ENCODE measurements around the gene KCNH2.
"Not testable (repeated sequence)": the region's sequence is repeated elsewhere in the genome, so short reads cannot be mapped to it uniquely, and the experiment has no call there.

The KCNH2 gene, protein sequence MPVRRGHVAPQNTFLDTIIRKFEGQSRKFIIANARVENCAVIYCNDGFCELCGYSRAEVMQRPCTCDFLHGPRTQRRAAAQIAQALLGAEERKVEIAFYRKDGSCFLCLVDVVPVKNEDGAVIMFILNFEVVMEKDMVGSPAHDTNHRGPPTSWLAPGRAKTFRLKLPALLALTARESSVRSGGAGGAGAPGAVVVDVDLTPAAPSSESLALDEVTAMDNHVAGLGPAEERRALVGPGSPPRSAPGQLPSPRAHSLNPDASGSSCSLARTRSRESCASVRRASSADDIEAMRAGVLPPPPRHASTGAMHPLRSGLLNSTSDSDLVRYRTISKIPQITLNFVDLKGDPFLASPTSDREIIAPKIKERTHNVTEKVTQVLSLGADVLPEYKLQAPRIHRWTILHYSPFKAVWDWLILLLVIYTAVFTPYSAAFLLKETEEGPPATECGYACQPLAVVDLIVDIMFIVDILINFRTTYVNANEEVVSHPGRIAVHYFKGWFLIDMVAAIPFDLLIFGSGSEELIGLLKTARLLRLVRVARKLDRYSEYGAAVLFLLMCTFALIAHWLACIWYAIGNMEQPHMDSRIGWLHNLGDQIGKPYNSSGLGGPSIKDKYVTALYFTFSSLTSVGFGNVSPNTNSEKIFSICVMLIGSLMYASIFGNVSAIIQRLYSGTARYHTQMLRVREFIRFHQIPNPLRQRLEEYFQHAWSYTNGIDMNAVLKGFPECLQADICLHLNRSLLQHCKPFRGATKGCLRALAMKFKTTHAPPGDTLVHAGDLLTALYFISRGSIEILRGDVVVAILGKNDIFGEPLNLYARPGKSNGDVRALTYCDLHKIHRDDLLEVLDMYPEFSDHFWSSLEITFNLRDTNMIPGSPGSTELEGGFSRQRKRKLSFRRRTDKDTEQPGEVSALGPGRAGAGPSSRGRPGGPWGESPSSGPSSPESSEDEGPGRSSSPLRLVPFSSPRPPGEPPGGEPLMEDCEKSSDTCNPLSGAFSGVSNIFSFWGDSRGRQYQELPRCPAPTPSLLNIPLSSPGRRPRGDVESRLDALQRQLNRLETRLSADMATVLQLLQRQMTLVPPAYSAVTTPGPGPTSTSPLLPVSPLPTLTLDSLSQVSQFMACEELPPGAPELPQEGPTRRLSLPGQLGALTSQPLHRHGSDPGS

DNA sequence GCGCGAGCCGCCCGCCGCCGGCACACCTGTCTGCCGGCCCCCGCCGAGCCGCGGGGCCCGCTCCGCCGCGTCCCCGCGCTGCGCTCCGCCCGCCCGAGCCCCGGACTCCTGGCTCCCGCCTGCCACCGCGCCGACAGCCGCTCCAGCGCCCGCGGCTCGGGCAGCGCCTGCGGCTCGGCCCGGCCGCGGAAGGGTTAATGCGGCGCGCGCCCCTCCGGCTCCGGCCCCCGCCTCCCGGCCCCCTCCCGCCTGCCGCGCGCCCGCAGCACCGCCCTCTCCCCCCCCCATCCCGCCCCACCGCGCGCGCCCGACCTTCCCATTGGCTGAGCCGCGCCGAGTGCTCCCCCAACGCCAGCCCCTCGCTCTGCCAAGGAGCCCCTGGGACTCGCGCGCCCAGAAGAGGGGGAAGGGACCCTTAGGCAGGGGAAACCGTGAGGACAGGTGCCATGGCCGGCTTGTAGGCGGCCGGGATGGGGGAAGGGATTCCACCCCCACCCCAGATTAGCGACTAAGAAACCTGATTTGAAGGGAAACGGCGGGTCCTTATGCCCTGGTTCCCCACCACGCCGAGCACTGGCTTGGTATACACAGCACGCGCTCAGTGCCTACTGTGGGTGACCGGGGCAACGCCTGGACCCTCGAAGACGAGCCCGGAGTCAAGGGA lies at the start of gene KCNH2:
TSS of gene KCNH2 (minus strand) at position 196 of the 664 bp plus-strand sequence. CDS start 408 bp downstream, outside the sequence.
- FAIRE-seq: no peak

DNA sequence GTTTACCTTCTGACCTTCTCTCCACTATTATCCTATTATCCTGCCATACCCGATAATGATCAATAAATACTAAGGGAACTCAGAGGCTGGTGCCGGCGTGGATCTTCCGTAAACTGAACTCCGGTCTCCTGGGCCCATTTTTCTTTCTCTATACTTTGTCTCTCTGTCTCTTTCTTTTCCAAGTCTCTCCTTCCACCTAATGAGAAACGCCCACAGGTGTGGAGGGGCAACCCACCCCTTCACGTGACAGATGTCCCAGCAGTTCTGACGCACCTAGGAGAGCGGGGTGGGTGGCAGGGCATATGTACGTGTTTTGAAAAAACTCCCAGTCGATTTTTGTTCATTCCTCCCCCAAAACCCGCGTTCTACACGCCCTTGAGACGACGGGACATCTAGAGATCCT lies 49.6 kb upstream of the KCNH2 start:
- not testable (repeated sequence) for FAIRE-seq

DNA sequence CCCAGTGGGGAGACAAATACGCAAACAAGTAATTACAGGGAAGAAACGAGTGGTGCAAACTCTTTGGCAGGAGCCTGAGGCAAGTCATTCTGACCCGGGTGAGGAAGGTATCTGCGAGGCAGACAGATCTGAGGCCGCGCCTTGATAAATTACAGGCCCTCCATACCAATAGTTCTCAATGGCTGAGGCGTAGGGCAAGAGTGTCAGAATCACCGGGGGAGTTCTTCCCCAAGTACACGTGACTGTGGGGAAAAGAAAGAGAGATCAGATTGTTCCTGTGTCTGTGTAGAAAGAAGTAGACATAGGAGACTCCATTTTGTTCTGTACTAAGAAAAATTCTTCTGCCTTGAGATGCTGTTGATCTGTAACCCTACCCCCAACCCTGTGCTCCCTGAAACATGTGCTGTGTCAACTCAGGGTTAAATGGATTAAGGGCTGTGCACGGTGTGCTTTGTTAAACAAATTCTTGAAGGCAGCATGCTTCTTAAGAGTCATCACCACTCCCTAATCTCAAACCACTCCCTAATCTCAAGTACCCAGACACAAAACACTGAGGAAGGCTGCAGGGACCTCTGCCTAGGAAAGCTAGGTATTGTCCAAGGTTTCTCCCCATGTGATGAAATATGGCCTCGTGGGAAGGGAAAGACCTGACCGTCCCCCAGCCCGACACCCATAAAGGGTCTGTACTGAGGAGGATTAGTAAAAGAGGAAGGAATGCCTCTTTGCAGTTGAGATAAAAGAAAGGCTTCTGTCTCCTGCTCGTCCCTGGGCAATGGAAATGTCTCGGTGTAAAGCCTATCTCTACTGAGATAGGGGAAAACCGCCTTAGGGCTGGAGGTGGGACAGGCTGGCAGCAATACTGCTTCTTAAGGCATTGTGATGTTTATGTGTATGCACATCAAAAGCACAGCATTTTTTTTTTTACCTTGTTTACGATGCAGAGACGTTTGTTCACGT lies 48.9 kb upstream of the KCNH2 start:
- FAIRE-seq: not testable (repeated sequence)

DNA sequence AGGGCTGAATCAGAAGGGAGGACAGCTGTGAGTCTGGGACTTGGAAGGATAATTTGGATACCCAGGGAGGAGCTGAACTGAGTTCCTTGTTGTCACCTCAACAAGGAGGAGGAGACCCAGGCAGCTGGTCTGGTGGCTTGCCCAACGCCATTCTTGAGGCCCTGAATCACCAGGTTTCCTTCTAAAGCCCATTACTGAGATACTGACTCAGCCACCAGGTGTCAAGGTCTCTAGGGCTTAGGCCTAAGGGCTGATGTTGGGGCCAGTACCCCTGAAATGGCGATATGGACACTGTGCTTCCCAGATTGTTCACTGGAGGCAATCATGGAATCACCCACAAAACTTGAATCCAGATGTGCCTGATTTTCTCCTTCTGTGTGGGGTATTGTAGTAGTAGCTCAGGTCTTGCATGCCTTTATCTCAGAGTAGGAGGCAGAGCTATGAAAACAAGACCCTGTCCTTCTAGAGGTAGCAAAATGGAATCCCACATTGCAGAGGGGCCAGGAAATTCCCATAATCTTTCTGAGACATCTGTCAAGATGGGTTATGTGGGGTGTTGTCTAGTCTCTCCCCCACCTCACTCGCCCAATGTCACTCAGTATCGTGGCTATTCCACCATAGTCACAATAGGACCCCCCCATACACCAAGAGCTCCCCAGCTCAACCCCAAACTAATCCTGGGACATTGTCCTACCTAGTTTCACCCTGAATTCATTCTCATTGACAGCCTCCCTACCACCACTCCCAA lies 48.0 kb upstream of the KCNH2 start:
- no peak for FAIRE-seq

DNA sequence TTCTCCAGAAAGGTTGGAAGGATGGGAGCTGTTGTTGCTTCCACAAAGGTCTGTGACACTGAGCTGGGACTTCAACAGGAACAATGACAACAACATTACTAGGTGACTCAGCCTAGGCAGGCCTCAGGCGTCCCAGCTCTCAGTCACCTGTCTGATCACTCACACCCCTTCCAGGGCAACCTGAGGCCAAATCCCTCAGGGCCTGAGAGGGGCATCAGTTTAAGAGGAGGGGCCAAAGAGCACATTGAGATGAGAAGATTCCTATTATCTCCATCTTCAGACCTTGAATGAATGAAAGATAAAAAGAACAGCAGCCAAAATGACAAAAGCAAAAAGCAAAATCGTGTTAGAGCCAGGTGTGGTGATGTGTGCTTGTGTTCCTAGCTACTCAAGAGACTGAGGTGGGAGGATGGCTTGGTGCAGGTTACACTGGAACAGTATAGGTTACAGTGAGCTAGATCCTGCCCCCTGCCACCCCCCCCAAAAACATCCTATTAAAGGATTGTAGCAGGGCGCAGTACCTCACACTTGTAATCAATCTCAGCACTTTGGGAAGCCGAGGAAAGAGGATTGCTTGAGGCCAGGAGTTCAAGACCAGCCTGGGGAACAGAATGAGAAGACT lies 46.4 kb upstream of the KCNH2 start, which contains the start of gene ATG9B:
TSS of gene ATG9B (minus strand) at position 60 of the 622 bp plus-strand sequence. CDS start 71 bp downstream, outside the sequence.
- no peak for FAIRE-seq

DNA sequence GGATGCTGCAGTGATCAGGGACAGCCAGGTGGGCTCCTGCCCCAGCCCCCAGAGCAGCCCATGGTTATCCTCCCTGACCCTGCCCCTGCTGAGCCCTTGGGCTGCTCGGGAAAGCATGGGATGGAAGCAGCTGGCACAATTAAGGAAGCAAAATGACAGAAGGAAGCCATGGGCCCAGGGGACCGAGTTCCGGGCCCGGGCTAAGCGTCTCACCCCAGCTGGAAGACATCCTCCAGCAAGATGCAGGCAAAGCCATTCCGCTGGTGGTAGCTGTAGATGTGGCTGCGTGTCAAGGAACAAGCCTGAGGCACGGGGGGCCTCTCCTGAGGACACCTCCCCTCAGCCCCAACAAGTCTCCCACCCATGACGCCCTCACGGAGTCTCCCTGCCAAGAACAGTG lies 45.1 kb upstream of the KCNH2 start:
- no peak for FAIRE-seq

DNA sequence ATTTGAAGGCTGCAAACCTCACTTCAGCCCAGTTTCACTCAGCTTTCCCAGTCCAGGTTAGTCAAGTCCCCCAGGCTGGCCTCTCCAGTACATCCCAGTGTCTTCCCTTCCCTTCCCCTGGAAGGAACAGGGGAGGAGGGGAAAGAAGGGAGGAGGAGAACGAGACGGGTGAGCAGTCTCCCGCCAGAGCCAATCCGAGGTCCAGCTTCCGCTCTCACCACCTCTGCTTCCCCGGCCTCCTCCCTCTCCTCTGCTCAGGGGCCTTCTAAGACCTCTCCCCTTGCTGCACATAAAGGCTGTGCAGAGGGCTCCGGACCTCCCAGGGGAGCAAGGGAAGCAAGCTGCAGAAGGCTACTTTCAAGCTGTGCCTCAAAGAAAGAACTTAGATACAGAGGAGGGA lies 42.1 kb upstream of the KCNH2 start:
- FAIRE-seq: no peak

DNA sequence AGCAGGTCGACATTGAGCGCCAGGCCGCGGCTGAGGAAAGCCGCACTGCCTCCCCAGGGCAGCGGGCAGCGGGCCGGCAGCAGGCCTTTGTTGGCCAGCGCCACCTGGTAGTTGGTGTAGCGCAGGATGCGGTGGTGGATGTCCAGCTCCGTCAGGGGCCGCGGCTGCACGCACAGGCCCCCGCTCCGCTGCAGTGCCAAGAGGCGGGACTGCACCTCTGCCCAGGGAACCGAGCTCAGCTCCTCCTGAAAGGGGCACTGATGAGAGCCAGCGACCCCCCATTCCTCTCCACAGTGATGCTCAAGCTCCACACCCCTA lies 41.0 kb upstream of the KCNH2 start:
- no peak for FAIRE-seq

DNA sequence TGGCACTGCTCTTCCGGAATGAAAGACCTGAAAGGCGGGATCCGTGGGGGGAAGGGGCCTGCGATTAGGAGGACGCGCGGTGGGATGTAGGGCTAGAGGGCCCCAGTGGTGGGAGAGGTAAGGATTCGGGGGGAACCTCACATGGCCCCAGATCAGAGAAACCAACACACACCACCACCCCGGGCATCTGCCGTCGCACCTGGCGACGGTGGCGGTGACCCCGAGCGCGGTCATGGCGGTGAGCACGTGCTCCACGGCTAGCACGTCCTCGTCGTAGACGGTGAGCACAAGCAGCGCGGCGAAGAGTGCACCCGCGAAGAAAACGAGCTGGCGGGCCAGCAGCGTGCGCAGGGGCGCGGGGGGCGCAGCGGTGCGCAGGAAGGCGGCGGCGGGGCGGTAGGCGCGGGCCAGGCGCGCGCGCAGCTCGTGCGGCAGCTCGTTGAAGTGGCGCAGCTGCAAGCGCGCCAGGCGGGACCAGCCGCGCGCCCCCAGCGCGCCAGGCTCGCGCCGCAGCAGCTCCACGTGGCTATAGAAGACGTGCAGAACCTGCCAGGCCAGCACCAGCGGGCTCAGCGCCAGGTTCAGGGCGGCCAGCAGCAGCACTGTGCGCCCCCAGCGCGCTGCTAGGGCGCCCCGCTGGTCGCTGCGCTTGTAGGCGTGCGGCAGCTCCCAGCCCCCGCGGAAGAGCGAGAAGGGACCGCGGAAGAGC lies 40.5 kb upstream of the KCNH2 start:
- FAIRE-seq: no peak

DNA sequence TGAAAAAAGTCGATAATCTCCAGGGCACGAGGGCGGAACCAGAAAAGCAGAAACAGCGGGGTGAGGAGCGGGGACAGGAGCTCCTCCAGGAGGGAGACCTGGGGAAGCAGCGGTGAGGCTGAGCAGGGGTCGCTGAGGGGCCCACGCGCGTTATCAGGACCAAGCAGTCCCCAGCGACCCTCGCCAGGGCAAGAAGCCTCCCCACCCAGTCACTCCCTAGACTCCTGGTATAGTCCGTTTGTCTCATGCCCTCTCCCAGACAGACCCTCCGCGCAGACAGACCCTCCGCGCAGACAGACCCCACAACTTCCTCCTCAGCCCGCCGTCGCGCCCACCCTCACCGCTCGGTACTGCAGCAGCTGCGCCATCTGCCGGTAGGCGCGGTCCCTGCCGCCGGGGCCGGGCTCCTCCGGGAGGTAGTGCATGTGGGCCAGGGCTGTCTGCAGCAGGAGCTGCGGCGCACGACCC lies 39.9 kb upstream of the KCNH2 start:
- FAIRE-seq: no peak

DNA sequence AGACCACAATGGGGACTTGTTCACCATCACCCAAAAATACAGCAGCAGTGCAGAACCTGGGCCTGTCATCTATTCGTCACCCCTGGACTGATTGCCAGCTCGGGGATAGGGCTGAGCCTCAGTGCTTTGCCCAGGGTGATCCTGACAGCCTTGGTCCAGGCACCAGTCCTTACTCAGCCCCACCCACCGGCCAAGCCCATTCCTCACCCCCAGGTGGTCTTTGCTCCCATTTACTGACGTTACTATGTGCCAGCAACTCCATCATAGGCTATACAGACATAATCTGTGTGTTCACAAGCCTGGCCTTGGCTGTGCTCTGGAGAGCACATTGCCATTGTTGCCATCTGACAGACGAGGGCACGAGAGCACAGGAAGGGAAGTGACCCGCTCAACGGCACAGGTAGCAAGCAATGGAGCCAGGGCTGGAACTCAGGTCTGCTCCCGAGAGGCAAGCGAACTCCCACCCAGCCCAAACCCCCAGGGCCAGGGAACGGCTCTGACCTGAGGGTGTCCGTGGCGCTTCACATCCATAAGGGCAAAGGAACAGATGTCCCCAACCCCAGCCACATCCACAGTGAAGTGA lies 39.3 kb upstream of the KCNH2 start:
- FAIRE-seq: no peak

DNA sequence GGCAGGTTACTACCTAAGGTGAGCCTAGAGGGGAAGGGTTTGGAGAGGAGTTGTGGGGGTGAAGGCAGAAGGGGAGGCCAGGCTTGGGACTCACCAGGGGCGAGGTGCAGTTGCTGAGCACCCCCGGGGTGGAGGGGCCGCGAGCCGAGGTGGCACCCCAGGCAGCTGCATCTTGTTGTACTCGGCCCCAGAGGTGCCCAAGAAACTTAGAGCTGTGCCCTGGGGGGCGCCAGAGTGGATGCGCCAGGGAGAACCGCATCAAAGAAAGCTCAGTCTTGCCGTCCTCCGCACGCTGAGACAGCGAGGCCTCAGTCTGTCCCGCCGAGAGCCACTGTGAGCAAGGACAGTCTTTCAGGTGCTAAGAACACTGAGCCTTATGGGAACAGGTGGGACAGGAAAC lies 38.8 kb upstream of the KCNH2 start:
- FAIRE-seq: no peak

DNA sequence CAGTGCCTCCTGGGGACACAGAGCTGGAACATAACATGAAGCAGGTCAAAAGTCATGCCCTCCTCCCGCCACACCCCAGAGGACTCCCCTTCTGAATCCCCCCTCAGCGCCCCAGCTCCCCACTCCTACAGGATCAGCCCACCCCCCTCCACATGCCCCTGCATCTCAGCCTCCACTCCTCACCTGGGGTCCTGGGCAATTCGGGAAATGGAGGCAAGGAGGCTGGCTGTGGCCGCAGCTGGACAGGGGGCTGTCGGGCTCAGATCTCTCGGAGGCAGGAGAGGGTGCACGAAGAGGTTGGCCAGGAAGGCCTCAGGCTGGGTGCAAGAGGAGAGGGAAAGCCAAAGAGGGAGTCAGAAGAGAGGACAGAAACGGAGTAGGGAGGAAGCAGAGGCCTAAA lies 38.4 kb upstream of the KCNH2 start:
- FAIRE-seq: no peak

DNA sequence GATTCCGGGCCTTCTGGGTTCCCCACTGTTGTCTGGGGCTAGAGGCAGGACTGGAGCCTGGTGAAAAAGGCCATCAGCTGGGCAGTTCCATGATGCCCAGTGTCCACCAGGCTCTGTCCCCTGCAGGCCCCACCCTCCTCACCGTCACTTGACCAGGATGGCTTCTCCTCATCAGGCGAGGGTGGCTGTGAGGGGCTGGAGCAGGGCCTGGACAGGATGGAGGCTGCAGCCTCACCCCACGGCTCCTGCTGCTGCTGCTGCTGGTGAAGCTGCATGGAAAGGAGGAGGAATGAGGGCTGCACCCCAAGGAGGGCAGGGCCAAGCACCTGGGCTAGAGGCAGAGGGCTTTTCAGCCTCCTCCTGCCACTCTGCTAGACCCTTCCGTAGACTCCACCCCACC lies 37.8 kb upstream of the KCNH2 start:
- FAIRE-seq: no peak

DNA sequence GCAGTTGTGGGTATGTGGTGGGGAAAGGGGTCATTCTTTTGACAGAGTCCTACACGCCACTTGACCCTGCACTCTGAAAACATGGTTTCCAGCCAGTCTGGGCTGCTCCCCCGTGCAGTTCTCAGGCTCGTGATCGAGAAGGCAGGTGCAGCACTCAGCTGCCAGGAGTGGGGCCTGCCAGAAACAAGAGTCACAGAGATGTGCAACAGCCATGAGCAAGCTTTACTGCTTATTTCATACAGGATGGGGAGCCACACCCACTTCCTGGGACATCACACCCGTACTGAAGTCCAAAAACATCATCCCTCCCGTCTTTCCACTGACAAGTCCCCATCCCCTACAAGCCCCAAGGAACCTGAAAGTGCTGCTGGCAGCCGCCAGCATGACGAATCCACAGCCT lies 36.8 kb upstream of the KCNH2 start:
- FAIRE-seq: no peak

DNA sequence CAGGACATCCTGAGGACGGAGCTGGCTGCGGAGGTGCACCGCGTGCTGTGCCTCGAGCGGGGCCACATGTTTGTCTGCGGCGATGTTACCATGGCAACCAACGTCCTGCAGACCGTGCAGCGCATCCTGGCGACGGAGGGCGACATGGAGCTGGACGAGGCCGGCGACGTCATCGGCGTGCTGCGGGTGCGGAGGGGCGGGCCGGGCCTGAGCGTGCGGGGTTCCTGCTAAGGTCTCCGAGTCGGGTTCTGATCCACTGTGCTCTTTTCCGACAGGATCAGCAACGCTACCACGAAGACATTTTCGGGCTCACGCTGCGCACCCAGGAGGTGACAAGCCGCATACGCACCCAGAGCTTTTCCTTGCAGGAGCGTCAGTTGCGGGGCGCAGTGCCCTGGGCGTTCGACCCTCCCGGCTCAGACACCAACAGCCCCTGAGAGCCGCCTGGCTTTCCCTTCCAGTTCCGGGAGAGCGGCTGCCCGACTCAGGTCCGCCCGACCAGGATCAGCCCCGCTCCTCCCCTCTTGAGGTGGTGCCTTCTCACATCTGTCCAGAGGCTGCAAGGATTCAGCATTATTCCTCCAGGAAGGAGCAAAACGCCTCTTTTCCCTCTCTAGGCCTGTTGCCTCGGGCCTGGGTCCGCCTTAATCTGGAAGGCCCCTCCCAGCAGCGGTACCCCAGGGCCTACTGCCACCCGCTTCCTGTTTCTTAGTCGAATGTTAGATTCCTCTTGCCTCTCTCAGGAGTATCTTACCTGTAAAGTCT lies 35.8 kb upstream of the KCNH2 start:
- FAIRE-seq: no peak

DNA sequence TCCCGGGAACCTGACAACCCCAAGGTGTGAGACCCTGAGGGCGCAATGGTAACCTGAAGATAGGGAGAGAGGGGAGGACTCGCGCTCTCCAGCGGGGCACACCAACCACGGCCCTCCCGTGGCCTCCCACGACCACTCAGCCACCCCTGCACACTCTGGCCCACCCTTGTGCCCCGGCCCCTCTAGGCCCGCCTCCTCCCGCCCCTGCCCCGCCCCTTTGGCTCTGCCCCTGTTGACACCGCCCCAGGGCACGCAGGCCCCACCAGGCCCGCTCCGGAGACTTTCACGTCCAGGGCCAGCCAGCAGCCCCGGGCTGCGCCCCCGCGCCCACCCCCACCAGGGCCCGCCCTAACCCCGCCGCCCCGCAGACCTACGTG lies 35.2 kb upstream of the KCNH2 start:
- FAIRE-seq: no peak

DNA sequence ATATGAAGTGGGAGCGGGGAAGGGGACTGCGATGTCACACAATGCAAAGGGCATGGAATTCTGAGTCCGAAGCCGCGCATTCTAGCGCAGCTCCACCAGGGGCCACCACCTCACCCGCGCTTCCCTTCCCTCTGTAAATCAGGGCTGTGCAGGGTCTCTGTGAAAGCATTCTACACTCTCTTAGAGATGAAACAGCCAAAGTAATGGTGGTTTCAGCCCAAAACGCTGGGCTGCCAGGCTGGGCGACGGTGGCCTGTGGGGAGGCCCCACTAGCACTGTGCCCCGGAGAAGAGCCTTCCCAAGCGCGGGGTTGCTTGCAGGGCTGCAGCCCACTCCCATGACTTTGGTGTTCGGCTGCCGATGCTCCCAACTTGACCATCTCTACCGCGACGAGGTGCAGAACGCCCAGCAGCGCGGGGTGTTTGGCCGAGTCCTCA lies 34.8 kb upstream of the KCNH2 start:
- no peak for FAIRE-seq
